ENCODE measurements around the gene CHKB.
A peak's percentile ranks its signal among the peaks of the same experiment; 100 is the strongest.
"Not testable (repeated sequence)": the region's sequence is repeated elsewhere in the genome, so short reads cannot be mapped to it uniquely, and the experiment has no call there.

The CHKB gene, protein sequence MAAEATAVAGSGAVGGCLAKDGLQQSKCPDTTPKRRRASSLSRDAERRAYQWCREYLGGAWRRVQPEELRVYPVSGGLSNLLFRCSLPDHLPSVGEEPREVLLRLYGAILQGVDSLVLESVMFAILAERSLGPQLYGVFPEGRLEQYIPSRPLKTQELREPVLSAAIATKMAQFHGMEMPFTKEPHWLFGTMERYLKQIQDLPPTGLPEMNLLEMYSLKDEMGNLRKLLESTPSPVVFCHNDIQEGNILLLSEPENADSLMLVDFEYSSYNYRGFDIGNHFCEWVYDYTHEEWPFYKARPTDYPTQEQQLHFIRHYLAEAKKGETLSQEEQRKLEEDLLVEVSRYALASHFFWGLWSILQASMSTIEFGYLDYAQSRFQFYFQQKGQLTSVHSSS

DNA sequence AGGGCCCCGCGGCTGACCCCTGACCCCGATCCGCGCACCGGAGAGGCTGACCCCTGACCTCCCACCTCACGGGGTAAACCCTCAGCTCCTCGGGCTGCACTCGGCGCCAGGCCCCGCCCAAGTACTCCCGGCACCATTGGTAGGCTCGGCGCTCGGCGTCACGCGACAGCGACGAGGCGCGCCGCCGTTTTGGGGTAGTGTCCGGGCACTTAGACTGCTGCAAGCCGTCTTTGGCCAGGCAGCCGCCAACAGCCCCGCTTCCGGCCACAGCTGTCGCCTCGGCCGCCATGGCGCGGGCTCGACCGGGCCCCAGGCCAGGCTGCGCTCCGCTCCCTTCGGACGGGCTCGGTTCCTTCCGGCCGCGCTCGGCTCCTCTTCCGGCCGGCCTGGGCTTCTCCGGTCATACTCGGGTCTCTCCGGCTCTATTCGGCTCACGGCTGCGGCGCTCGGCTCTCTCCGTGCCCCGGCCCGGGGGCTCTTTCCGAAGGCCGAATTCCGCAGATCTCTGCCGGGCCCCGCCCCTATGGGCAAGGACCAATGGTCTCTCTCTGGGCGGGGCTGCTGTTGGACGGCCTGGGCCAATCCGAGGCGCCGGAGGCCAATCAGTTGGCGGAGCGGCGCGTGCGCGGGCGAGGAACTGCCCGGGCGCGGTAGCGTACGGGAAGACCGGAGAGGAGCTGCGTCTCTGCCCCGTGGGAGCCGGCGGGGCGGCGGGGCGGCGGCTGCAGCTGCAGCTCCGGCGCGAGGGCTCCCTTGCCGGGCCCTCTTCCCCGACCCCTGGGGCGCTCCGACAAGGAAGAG lies at the start of gene CHKB:
Gene CHKB (minus strand): TSS at position 357 of the 801 bp plus-strand sequence. CDS start 68 bp downstream, at position 289.
- DNase-seq, result peak; percentile 97

DNA sequence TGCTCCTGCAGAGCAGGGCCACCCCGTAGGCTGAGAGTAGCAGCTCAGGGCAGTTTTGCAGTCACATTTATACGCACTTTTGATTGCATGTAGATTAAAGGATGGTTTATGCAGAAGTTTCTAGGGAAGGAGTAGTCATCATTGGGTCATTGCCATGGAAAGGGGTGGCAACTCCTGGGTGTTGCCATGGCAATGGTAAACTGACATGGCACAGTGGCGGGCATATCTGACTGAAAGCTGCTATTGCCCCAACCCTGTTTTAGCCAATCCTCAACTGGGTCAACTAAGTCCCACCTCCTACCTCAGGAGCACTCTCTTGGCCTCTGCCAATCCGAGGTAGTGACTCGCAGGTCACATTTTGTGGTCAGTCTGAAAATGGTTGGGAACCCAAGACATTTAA lies 47.7 kb upstream of the CHKB start:
- DNase-seq, result no peak

DNA sequence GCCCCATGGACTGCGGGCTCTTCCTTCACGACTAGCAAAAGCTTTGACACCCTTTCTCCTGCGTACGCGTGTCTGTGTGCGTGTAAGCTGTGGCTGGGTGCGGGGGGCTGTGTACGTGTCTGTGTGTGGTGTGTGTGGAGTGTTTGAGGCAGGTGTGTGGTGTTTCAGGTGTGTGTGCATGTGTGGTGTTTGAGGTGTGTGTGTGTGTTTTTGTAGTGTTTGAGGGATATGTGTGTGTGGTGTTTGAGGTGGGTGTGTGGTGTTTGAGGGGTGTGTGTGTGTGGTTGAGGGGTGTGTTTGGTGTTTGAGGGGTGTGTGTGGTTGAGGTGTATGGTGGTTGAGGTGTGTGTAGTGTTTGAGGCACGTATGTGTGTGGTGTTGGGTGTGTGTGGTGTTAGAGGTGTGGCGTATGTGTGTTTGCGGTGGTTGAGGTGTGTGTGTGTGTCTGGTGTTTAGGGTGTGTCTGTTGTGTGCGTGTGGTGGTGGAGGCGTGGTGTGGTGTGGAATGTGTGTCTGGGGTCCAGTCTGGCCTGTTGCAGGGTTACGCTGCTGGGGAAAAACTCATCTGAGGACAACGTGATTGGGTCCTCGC lies 46.0 kb upstream of the CHKB start:
- DNase-seq, result peak; percentile 70

DNA sequence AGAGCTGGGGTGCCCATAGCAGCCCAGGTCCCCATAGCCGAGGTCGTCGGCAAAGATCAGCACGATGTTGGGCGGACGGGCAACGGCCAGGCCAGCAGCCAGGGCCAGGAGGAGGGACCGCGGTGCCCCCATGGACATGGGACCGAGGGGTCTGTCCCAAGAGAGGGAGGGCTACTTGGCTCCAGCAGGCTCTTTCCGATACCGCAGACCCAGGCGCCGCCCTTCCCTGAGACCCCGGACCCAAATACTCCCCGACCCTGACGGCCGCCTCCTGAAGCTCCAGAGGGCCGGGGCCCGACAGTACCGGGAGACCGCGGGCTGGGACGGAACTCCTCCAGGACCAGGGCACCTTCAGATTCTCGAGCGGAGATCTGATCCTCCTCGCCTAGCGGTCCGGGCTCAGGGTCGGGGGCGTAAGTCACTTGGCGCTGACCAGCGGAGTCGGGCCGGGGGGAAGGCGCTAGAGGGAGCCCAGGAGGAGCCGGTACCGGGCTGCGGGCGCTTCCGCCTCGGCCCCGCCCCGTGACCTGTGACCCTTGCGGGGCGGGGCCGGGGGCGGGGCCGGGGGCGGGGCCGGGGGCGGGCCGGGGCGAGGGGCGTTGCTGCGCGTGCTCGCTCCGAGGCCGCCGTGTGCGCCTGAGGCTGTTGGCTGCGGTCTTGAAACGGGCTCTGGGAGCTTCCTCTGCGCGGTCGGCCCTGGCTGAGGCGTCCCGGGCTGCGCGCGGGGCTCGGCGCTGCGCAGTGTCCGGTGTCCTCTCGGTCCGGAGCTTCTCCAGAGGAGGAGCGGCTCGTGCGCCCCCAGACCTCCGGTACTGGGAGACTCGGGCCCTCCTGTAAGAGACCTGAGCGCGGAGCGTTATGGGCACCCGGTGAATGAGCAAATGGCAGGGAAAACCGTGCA lies 45.2 kb upstream of the CHKB start, which contains the start of gene ARSA:
Gene ARSA (minus strand): TSS at position 511 of the 901 bp plus-strand sequence. CDS start 373 bp downstream, at position 138.
- peak; percentile 83 for DNase-seq

DNA sequence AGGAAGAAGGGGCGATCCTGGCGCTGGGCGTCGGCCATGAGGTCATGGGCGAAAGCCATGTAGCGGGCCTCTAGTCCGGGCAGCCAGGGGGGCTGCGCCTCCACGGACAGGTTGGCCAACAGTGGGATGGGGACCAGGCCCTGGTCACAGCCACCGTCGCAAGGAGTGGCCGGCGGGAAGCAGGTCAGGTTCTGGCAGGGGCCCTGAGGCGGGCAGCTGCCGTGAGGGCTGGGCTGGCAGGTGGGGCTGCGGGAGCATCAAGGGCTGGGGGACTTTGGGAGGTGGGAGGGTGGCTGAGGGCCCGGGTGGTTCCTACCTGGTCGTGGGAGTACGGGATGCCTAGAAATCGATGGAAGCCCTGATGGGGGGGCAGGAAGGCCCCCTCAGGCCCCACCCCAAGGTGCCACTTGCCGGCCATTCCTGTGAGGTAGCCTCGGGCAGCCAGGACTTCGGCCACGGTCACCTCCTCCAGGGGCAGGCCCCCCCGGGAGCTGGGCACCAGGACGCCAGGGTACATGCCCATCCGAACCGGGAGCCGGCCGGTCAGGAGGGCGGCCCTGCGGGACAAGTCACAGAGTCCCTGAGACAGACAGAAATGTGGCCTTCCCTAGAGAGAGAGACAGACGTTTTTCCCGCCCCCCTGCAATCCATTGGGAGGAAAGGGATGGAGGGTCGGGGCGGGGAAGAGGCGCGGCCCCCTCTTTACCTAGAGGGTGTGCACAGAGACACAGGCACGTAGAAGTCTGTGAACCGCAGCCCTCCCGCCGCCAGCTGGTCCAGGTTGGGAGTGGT lies 44.4 kb upstream of the CHKB start:
- no peak for DNase-seq

DNA sequence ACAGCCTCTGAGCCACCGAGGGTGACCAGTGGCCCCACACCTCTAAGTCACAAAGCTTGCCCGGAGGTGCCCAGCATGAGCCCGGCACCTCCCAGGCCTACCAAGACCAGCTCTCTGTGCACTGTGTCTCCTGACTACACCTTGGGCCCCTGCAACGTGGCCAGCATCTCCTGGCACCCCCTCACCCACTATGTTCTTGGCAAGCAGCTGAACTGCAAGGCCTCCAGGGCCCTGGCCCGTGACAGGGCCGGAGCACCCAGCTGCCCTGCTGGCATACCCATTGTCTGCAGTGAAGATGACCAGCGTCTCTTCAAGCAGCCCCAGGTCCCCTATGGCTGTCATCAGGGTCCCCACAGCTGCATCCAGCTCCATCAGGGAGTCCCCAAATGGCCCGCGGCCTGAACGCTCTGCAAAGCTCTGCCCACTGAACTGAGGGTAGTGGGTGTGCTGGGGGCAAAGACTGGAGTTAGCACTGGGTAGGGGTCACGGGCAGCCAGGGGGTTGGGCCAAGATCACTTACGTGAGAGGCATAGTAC lies 43.7 kb upstream of the CHKB start:
- no peak for DNase-seq

DNA sequence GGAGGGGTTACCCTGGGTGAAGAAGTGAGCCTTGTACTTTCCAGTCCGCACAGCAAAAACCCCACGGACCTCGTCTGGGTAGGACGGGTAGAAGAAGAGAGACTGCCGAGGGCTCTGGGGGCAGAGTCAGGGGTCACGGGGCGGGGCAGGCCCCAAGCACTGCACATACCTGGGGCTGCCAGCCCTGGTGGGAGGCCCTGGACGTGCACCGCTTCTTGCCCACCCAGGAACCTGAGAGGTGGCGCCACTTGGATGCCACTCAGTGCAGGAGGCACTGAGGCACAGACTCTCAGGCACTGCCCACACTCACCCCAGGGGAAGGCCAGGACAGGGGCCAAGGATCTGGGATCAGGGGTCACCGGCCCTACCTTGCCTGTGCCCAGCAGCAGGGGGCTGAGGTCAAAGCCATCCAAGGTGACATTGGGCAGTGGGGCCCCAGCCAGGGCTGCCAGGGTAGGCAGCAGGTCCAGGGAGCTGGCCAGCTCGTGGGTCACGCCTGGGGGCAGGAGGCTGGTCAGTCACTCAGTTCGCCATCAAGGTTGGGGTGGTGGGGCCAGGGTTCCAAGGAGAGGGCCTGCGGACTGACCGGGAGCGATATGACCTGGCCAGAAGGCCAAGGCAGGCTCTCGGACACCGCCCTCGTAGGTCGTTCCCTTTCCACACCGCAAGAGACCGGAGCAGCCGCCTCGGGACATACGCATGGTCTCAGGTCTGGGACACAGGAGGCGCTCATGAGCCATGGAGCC lies 43.1 kb upstream of the CHKB start:
- DNase-seq, result no peak

DNA sequence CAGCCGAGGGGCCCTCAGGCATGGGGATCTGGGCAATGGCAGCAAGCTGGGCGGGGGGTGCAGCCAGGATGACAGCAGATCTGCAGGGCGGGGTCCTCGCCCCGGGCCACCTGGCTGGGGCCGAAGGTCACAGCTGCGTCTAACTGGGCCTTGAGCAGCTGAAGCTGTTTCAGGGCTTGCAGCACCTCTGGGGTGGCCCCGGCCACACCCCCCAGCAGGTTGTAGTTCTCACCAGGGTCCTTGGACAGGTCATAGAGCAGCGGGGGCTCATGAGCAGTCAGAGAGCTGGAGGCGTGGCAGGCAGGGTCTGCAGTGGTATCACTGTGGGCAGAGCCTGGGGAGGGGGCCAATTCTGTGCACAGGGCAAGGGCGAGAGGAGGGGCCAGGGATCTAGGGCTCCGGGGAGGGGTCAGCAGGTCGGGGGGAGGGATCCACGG lies 42.5 kb upstream of the CHKB start:
- DNase-seq, result no peak

DNA sequence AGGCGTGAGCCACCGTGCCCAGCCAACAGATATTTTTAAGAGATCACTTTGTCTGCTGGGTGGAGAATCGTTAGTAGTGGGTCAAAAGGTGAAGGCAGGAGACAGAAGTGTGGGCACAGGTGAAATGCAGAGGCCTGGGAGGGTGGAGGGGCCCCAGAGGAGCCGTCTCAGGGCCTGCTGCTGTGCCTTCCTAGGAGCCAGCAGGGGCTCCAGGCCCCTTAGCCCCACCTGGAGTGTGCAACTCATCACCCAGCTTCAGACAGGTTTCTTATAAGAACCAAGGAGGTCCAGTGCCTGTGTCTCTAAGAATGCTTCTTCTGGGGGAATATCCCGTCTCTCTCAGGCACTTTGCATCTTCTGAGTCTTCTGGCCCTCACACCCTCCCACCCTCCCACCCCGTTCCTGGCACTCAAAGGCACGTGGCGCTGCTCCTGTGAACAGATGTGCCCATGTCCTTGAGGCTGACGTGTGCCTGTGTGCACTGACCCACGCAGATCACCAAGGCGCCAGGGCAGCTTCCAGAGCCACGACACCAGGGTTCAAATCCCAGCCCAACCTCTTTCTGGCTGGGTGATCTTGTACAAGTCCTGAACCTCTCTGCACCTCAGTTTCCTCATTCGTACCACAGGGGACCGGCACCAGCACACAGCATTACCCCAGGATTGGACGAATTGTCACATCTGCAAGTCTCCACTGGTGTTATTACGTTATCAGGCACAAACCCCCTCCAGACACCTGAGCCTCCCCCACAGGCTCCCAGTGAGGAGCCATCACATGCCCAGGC lies 41.9 kb upstream of the CHKB start:
- no peak for DNase-seq

DNA sequence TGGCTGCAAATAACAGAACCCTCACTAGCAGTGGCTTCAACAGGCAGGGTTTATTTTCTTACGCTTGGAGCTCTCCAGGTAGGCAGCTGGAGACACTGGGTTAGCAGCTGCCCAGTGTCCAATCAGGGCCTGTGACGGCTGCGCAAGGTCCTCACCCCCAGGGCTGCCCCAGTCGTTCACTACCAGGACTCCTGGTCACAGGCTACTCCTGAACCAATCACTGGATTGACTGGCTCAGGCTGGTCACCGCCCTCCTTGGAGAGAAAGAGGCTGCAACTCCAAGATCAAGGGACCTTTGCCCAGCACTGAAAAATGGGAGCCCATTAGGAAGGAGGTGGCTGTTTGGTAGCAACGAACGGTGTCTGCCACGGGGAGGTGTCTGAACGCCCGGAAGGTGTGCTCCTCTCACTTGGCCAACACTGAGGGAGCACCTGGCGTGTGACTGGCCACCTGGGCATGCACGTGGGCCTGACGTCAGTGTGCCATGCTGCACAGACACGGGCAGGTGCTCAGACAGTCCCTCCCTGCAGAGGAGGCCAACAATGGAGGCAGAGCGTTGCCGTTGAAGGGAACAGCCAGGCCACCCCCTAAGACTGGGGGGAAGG lies 40.2 kb upstream of the CHKB start:
- no peak for DNase-seq

DNA sequence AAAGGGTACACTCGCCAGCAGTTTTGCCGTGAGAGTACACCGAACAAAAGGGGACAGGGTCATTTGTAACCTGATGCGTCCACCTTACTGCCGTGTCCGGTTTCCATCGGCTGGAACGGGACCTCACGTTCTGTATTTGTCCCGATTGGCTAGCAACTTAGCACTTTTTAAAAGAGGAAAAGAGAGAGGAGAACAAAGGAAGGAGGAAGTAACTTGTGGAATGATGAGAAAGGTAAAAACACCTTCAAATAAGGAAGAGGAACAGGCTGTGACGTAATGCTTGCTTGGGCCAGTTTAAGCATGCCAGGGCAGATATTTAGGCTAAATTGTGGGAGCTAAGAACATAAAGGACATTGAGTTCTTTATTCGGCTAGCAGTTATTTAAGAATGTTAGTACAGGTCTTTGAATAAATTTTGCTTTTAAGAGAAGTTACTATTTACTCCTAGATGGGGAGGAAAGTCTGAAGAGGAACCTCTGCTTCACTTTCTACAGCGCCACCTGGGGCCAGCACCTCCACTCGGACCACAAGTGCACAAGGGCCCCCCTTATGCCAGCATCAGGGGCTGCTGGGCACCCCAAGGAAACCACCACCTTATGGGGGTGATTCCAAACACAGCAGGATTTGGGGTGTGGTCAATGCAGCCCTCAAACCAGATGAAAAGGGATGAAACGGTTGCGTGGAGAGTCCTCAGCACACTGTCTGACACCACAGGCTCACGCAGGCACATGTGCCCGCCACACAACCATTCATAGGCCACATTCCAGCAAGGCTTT lies 39.5 kb upstream of the CHKB start:
- DNase-seq, result peak; percentile 41

DNA sequence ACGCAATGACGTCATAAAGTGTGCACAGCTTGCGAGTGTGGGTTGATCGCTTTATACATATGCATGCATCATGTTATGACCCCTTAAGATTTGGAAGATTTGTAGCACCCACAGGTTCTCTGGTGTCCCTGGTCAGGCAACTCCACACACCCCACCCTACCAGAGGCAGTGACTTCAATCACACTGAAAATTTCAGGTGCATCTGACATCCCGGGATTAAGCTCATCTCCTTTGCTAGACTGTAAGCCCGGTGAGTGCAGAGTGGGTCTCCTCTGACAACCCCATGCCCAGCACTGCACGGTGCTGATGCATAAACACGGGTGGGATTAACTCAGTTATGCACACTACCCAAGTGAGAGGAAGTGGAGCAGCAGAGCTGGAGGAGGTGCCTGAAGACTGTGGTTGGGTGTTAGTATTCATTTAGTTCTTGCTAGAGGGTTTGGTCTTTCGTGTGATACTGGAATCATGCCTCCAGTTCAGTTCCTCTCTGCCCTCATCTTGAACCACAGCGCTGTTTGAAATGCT lies 38.8 kb upstream of the CHKB start:
- DNase-seq, result peak; percentile 47

DNA sequence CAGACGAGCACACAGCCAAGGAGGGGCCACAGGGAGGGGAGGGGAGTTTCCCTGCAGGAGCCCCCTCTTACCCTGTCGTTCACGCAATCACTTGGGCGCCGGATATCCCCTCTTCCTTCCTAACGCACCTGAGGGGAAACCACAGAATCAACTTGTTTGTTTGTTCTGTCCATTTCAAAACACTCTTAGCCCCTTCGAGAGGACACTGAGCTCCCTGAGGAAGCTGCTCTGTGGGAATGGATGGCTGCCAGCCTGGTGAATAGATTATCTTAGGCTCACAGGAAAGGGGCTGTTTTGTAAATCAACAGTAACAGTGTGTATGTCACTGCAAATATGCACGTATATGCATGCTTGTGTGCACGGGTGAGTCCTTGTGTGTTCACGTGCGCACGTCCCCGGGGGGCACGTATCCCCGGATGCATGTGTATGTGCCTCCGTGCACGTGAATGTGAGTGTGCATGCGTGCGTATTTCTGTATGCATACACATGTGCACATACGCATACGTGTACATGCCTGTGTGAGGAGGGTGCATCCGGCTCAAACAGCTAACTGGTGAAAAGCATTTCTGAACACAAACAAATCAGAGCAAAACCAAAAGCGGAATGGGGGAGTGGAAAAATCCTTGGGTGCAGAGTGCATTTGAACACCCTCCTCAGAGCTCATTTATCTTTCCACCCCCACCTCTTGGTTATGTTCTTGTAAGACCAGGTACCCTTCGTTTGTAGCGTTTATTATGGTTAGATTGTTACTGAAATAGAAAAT lies 38.1 kb upstream of the CHKB start:
- DNase-seq, result peak; percentile 73

DNA sequence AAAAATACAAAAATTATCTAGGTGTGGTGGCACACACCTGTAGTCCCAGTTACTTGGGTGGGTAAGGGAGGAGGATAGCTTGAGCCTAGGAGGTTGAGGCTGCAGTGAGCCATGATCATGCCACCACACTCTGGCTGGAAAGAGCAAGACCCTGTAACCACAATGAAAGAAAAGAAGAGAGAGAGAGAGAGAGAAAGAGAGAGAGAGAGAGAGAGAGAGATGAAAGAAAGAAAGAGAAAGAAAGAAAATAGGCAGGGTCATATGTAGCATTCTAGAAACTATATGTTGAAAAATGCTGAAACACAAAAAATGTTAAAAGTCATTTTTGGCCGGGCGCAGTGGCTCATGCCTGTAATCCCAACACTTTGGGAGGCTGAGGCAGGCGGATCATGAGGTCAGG lies 31.6 kb upstream of the CHKB start:
- not testable (repeated sequence) for DNase-seq

DNA sequence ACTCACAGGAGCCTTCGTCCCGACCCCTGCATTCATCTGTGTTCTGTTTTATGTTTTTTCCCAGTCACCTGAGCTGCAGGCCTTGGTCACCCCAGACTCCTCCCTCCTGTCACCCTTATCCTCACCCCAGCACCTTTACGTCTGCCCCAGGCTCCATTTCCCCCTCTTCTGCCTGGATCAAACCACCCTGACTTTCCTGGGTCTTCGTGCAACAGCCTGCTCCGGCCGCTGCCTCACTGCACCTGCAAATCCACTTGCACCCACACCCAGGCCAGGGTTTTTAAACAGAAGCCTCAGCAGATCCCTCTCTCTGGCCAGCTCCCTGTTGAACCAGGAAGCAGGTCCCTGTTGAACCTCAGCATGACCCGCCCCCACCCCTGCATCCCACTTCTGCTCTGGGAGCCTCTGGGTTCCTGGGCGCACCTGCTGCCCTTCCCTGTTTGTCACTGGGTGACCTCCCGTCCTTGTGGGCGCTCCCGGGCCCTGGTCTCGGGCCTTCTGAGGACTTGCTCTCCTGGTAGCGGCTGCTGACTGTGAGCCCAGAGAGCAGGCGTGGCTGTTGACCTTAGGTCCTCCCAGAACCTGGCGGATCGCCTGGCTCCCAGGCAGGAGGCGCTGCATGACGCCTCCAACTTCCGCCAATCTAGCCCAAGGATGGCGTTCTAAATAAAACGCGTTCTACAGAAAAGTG lies 30.8 kb upstream of the CHKB start:
- no peak for DNase-seq

DNA sequence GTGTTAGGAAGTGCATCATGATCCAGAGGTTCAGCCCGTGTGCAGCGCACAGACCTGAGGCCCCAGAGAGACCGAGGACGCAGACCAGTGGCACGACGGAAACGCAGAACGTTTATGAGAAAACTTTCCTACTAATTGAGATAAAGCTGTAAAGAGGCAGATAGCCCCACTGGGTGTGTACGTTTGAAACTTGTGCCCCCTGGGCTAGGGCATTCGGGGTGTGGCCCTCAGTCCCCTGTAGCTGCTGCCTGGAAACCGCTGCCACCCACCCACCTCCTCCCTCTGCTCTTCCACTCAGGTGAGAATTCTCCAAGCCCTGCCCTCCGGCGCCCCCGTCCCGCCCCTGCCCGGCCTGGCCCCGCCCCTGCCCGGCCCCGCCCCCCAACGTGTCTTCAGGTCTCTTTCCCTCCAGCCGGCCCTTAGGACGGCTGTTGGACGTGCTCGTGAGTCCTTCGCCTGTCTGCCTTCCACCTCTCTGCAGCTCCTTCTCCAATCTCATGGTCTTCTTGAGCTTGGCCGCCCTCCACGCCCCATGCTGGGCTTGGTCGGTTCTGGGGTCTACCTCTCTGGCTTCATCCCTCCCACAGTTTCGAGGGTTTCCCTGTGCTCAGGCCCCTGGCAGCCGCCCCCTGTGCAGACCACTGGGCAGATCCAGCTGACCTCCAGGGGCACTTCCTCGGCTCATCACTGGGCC lies 30.0 kb upstream of the CHKB start:
- no peak for DNase-seq

All from CD4-positive, alpha-beta T cell treated with Interferon gamma for 1 hour (primary cell).